ENCODE data around the gene PKN3.

PKN3 gene

DNA sequence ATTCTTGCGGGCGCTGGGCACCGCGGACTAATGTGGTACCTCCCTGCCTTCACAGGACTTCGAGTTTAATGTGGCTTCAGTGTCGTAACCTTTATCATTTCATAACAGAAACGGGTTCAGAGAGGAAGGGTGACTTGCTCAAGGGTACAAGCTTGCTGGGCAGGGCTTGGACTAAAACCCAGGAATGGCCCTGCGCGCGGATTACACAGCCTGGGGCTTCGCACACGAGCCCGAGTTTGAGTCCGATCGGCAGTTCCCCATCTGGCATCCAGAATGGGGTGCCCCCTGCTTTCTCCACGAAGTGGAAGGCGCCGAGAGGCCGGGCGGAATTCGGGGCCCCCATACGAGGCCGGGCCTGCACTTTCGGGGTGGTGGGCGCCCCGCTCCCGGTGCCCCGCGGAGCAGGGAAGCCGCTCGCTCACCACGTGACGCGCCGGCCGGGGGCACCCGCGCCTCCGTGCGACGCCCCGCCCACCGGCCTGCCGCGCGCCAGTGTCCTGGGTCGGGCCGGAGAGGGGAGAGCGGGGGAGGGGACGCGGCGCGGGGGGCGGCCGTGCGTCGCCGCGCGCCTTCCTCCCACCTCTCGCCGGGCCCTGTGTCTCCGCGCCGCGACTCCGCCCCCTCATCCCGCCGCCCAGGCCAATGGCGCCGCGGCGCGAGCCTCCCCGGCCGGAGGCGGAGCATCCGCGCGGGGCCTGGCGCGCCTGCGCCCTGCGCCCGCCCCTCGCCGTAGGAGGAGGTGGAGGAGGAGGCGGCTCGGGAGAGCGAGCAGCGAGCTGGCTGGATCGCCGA lies 13.6 kb upstream of the PKN3 start, which contains the start of gene SET:
Gene SET, plus strand, starts transcription at position 722 of the 792 bp plus-strand sequence. CDS start 361 bp downstream, outside the sequence.
- TF ChIP-seq POLR2AphosphoS5 (IDR thresholded peaks at IDR 0.05; ENCODE audit: low read depth, low read length) (0 out of 2 replicates have a peak, but pooled peaks have one; percentile 48), FOXP2 (optimal IDR thresholded peaks at IDR 0.05; ENCODE audit: borderline replicate concordance, extremely low read depth, extremely low read length, insufficient read depth) (peak; percentile 70), SIN3A (IDR thresholded peaks at IDR 0.05; ENCODE audit: borderline replicate concordance, insufficient read depth, low read length) (no peak), TAF1 (IDR thresholded peaks at IDR 0.05; ENCODE audit: borderline replicate concordance, insufficient read depth, low read length) (peak; percentile 49; the same call in 1 of the 2 replicates)
- TF ChIP-seq, protein P1, sequence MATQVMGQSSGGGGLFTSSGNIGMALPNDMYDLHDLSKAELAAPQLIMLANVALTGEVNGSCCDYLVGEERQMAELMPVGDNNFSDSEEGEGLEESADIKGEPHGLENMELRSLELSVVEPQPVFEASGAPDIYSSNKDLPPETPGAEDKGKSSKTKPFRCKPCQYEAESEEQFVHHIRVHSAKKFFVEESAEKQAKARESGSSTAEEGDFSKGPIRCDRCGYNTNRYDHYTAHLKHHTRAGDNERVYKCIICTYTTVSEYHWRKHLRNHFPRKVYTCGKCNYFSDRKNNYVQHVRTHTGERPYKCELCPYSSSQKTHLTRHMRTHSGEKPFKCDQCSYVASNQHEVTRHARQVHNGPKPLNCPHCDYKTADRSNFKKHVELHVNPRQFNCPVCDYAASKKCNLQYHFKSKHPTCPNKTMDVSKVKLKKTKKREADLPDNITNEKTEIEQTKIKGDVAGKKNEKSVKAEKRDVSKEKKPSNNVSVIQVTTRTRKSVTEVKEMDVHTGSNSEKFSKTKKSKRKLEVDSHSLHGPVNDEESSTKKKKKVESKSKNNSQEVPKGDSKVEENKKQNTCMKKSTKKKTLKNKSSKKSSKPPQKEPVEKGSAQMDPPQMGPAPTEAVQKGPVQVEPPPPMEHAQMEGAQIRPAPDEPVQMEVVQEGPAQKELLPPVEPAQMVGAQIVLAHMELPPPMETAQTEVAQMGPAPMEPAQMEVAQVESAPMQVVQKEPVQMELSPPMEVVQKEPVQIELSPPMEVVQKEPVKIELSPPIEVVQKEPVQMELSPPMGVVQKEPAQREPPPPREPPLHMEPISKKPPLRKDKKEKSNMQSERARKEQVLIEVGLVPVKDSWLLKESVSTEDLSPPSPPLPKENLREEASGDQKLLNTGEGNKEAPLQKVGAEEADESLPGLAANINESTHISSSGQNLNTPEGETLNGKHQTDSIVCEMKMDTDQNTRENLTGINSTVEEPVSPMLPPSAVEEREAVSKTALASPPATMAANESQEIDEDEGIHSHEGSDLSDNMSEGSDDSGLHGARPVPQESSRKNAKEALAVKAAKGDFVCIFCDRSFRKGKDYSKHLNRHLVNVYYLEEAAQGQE (IDR thresholded peaks at IDR 0.05; ENCODE audit: insufficient read depth in 1 of 2, low read depth in 2 of 2, low read length in 2 of 2), result no peak

DNA sequence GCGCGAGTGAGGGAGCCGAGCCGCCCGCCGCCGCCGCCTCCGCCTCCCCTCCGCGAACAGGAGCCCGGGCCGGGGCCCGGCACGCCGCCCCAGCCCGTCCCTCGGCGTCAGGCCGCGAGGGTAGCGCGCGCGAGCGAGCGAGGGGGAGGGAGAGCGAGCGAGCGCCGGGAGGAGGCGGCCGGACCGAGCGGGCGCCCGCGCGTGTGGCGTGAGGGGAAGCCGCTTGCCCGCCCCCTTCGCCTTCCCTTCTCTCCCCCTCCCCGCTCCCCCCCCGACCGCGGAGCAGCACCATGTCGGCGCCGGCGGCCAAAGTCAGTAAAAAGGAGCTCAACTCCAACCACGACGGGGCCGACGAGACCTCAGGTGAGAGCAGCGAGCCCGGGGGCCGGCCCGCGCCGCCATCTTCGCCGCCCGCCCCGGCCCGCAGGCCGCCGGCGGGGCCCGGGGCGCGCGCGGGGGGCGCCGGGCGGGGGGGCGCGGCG lies 13.0 kb upstream of the PKN3 start:
- TF ChIP-seq SIN3A (IDR thresholded peaks at IDR 0.05; ENCODE audit: borderline replicate concordance, insufficient read depth, low read length) (no peak), POLR2AphosphoS5 (IDR thresholded peaks at IDR 0.05; ENCODE audit: low read depth, low read length) (no peak), TAF1 (IDR thresholded peaks at IDR 0.05; ENCODE audit: borderline replicate concordance, insufficient read depth, low read length) (no peak), FOXP2 (optimal IDR thresholded peaks at IDR 0.05; ENCODE audit: borderline replicate concordance, extremely low read depth, extremely low read length, insufficient read depth) (no peak)
- TF ChIP-seq, protein P1 (IDR thresholded peaks at IDR 0.05; ENCODE audit: insufficient read depth in 1 of 2, low read depth in 2 of 2, low read length in 2 of 2), result no peak

DNA sequence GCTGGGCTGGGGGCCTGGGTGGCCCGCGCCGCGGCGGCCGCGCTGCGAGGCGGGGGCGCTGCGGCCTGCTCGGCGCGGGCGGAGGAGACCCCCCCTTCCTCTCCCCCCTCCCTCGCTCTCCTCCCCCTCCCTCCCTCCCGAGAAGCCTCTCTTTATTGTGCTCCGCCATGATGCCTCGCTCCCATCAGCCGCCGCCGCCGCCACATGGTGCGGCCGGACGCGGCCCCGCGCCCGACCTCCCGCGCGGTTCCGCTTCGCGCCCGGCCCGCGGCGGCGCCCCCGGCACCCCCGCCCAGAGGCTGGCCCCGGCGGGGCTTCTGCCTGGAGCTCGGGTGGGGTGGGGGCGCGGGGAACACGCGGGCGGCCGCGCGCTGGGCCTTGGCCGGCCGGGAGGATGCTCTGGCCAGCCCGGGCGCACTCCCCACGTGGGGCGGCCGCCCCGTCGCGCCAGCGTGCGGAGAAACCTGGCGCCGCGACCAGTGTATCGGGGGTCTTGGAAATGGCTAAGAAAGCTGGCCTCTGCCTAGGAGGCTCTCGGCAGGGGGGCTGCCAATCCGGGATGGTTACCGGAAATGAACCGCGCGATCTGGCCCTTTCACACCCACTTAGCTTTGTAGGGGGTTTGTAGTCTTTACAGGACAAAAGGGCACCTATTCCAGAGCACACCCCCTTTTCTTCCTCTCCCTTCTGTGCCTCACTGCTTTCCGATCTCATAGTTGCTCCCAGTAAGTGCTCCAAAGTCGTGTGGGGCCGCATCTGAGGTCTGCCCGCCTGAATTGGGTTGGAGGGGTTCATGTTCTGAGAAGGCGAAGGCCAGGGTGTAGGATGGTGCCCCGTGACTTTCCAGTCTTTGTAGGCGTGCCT lies 12.3 kb upstream of the PKN3 start:
- TF ChIP-seq FOXP2 (optimal IDR thresholded peaks at IDR 0.05; ENCODE audit: borderline replicate concordance, extremely low read depth, extremely low read length, insufficient read depth) (no peak), POLR2AphosphoS5 (IDR thresholded peaks at IDR 0.05; ENCODE audit: low read depth, low read length) (no peak), SIN3A (IDR thresholded peaks at IDR 0.05; ENCODE audit: borderline replicate concordance, insufficient read depth, low read length) (no peak), TAF1 (IDR thresholded peaks at IDR 0.05; ENCODE audit: borderline replicate concordance, insufficient read depth, low read length) (no peak)
- TF ChIP-seq, protein P1 (IDR thresholded peaks at IDR 0.05; ENCODE audit: insufficient read depth in 1 of 2, low read depth in 2 of 2, low read length in 2 of 2), result no peak

DNA sequence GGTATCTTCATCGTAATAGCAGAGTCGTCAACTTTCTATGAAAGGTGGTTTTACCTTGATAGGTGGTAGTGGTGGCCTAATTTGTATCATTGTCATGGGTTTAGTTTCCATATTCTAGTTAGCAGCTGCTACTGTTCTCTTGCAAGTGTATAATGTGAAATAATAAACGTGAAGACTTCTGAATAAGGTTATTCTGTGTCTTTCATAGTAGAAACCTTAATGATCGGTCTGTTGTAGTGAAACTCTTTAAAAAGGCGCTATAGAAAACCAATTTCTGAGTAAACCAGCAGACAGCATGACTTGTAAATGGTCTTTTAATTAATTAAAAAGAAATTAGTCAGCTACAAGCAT lies 11.6 kb upstream of the PKN3 start:
- TF ChIP-seq FOXP2 (optimal IDR thresholded peaks at IDR 0.05; ENCODE audit: borderline replicate concordance, extremely low read depth, extremely low read length, insufficient read depth) (no peak), SIN3A (IDR thresholded peaks at IDR 0.05; ENCODE audit: borderline replicate concordance, insufficient read depth, low read length) (no peak), TAF1 (IDR thresholded peaks at IDR 0.05; ENCODE audit: borderline replicate concordance, insufficient read depth, low read length) (no peak), POLR2AphosphoS5 (IDR thresholded peaks at IDR 0.05; ENCODE audit: low read depth, low read length) (no peak)
- TF ChIP-seq, protein P1 (IDR thresholded peaks at IDR 0.05; ENCODE audit: insufficient read depth in 1 of 2, low read depth in 2 of 2, low read length in 2 of 2), result no peak
